Activated T-cell treated with anti-CD3 and anti-CD28 coated beads, Interleukin-2, amount 50 U/mL, for 72 hours (primary cell): ENCODE data around the gene CLOCK. TPM values are rescaled to one million over a fixed set of nuclear protein-coding genes. Genes with fewer than 3 reads are reported as not detected.
"Not testable (repeated sequence)": the region's sequence is repeated elsewhere in the genome, so short reads cannot be mapped to it uniquely, and the experiment has no call there.

Experiments
- ATAC-seq, 2 donors: fragments of 150-1000 bp; cut with Tn5 transposase; replicated peaks in 1 of 2; 2 replicates each; pipeline ENCODE4 v1.10.0; 2021; ENCODE audit warnings: moderate library complexity in 2 of 2, mild to moderate bottlenecking in 1 of 2
- DNase-seq, 2 donors: peaks; one replicate each; pipeline ENCODE4 v3.0.0; 2021 to 2022; ENCODE audit warnings: mixed read lengths in 1 of 2
- H3K27ac Mint-ChIP-seq: one replicate; pipeline ENCODE4 v1.8.0; 2022; ENCODE audit warnings: mild to moderate bottlenecking, moderate library complexity, mixed read lengths
- H3K27me3 Mint-ChIP-seq: one replicate; pipeline ENCODE4 v1.8.0; 2022; ENCODE audit warnings: low read depth, mixed read lengths
- H3K36me3 Mint-ChIP-seq, 2 donors: one replicate each; pipeline ENCODE4 v1.8.0; 2022; ENCODE audit warnings: mixed read lengths in 2 of 2, mild to moderate bottlenecking in 1 of 2; ENCODE audit not compliant: insufficient read depth in 2 of 2
- H3K4me1 Mint-ChIP-seq: one replicate; pipeline ENCODE4 v1.8.0; 2022; ENCODE audit warnings: low read depth, mixed read lengths
- H3K4me3 Mint-ChIP-seq, 2 donors: one replicate each; pipeline ENCODE4 v1.8.0; 2022; ENCODE audit warnings: mild to moderate bottlenecking in 2 of 2, mixed read lengths in 2 of 2, moderate library complexity in 2 of 2
- H3K9me3 Mint-ChIP-seq, 2 donors: one replicate each; pipeline ENCODE4 v1.8.0; 2022; ENCODE audit warnings: mixed read lengths in 2 of 2
- total RNA-seq, 2 donors: library from RNA; stranded (reverse); gene quantifications; one replicate each; pipeline ENCODE4 v1.2.3, GENCODE V29; 2022

The CLOCK gene
- total RNA-seq = 1 to 10 TPM; 7.7 to 8.6 TPM

GRCh38 chr4:55546756-55547465 lies at the start of gene CLOCK:
TSS of gene CLOCK (minus strand) at chr4:55546909. CDS start at chr4:55482785, 64,124 bp downstream.
- Mint-ChIP-seq H3K27ac (peak within 1 kb of the TSS; percentile 93), H3K27me3 (peaks cover 18% of the 10 kb centered on the region), H3K9me3 (no peaks in the 10 kb centered on the region), H3K4me3 (peak within 1 kb of the TSS; percentile 91 to 95), H3K36me3 (no peaks in the 10 kb centered on the region), H3K4me1 (peaks cover 53% of the 10 kb centered on the region)
- ATAC-seq = peak; percentile 71 to 74
- DNase-seq = peak; percentile 86 to 87

- Mint-ChIP-seq H3K4me1 (no peaks in the 10 kb centered on the region), H3K36me3 (no peaks in the 10 kb centered on the region), H3K27me3 (no peaks in the 10 kb centered on the region), H3K9me3 (no peaks in the 10 kb centered on the region), H3K4me3 (no peak within 1 kb of the TSS), H3K27ac (no peak within 1 kb of the TSS)
- ATAC-seq (no peak), DNase-seq (no peak)
Observed at GRCh38 chr4:55592014-55592413, 45.3 kb upstream of the CLOCK start, which contains the start of gene PDCL2. TSS of gene PDCL2 (minus strand) at chr4:55592245. CDS start at chr4:55592109, 136 bp downstream.

- no peak overlapping the region for H3K27ac Mint-ChIP-seq
- H3K4me1 Mint-ChIP-seq = no peaks in the 10 kb centered on the region
- H3K4me3 Mint-ChIP-seq = no peak overlapping the region
- no peak for DNase-seq
- H3K36me3 Mint-ChIP-seq = peaks cover 0 to 4% of the 10 kb centered on the region in 2 donors
- no peak for ATAC-seq
- H3K9me3 Mint-ChIP-seq = peaks cover 0 to 6% of the 10 kb centered on the region in 2 donors
- no peaks in the 10 kb centered on the region for H3K27me3 Mint-ChIP-seq
Observed at GRCh38 chr4:55588160-55588559, 41.5 kb upstream of the CLOCK start.

GRCh38 chr4:55582773-55583172 lies 36.1 kb upstream of the CLOCK start:
- not testable (repeated sequence) for H3K27me3 Mint-ChIP-seq, H3K36me3 Mint-ChIP-seq, H3K9me3 Mint-ChIP-seq, H3K4me3 Mint-ChIP-seq, H3K27ac Mint-ChIP-seq, H3K4me1 Mint-ChIP-seq, ATAC-seq, DNase-seq

GRCh38 chr4:55578341-55579010 lies 31.8 kb upstream of the CLOCK start:
- no peak overlapping the region for H3K4me3 Mint-ChIP-seq
- no peak for DNase-seq
- peaks cover 8% of the 10 kb centered on the region for H3K4me1 Mint-ChIP-seq
- H3K27me3 Mint-ChIP-seq = peaks cover 6% of the 10 kb centered on the region
- no peak overlapping the region for H3K27ac Mint-ChIP-seq
- H3K9me3 Mint-ChIP-seq = peaks cover 8 to 9% of the 10 kb centered on the region in 2 donors
- H3K36me3 Mint-ChIP-seq = peaks cover 7 to 12% of the 10 kb centered on the region in 2 donors
- ATAC-seq = no peak

- DNase-seq = no peak
- peaks cover 3 to 7% of the 10 kb centered on the region in 2 donors for H3K9me3 Mint-ChIP-seq
- no peaks in the 10 kb centered on the region for H3K27me3 Mint-ChIP-seq
- H3K4me3 Mint-ChIP-seq = no peak overlapping the region
- no peak overlapping the region for H3K27ac Mint-ChIP-seq
- no peak for ATAC-seq
- H3K4me1 Mint-ChIP-seq = peaks cover 14% of the 10 kb centered on the region
- H3K36me3 Mint-ChIP-seq = peaks cover 7% of the 10 kb centered on the region in 2 donors
Observed at GRCh38 chr4:55575513-55575912, 28.8 kb upstream of the CLOCK start.

- ATAC-seq = peak; percentile 67 to 90
- no peaks in the 10 kb centered on the region for H3K27me3 Mint-ChIP-seq
- H3K4me3 Mint-ChIP-seq = no peak overlapping the region
- peaks cover 7% of the 10 kb centered on the region in 2 donors for H3K36me3 Mint-ChIP-seq
- DNase-seq = peak in 1 of 2 donors; percentile 12
- H3K4me1 Mint-ChIP-seq = peaks cover 14% of the 10 kb centered on the region
- peaks cover 3 to 7% of the 10 kb centered on the region in 2 donors for H3K9me3 Mint-ChIP-seq
- no peak overlapping the region for H3K27ac Mint-ChIP-seq
Observed at GRCh38 chr4:55574252-55574651, 27.5 kb upstream of the CLOCK start.

- Mint-ChIP-seq H3K27me3 (peaks cover 6% of the 10 kb centered on the region), H3K27ac (no peak overlapping the region), H3K9me3 (peaks cover 1 to 4% of the 10 kb centered on the region in 2 donors), H3K4me3 (no peak overlapping the region), H3K36me3 (peaks cover 4 to 6% of the 10 kb centered on the region in 2 donors), H3K4me1 (peaks cover 14% of the 10 kb centered on the region)
- ATAC-seq = no peak
- no peak for DNase-seq
Observed at GRCh38 chr4:55571806-55572205, 25.1 kb upstream of the CLOCK start.

GRCh38 chr4:55568905-55569504 lies 22.3 kb upstream of the CLOCK start:
- Mint-ChIP-seq H3K9me3 (no peaks in the 10 kb centered on the region), H3K27ac (no peak overlapping the region), H3K4me3 (no peak overlapping the region)

GRCh38 chr4:55561889-55562288 lies 15.2 kb upstream of the CLOCK start:
- Mint-ChIP-seq H3K4me1 (peaks cover 12% of the 10 kb centered on the region), H3K27me3 (peaks cover 18% of the 10 kb centered on the region), H3K9me3 (peaks cover 4 to 6% of the 10 kb centered on the region in 2 donors), H3K36me3 (peaks cover 5 to 6% of the 10 kb centered on the region in 2 donors), H3K27ac (peak overlapping the region; percentile 58), H3K4me3 (peak overlapping the region in 1 of 2 donors; percentile 25)
- peak; percentile 51 to 62 for ATAC-seq
- no peak for DNase-seq

More at GRCh38 chr4:55568905-55569504, 22.3 kb upstream of the CLOCK start:
- no peak for DNase-seq
- ATAC-seq = no peak
- H3K4me1 Mint-ChIP-seq = peaks cover 6% of the 10 kb centered on the region
- H3K27me3 Mint-ChIP-seq = peaks cover 6% of the 10 kb centered on the region
- H3K36me3 Mint-ChIP-seq = no peaks in the 10 kb centered on the region

- Mint-ChIP-seq H3K4me1 (peaks cover 12% of the 10 kb centered on the region), H3K36me3 (peaks cover 5 to 6% of the 10 kb centered on the region in 2 donors), H3K4me3 (no peak overlapping the region), H3K27me3 (peaks cover 18% of the 10 kb centered on the region), H3K9me3 (peaks cover 4 to 6% of the 10 kb centered on the region in 2 donors), H3K27ac (no peak overlapping the region)
- ATAC-seq (no peak), DNase-seq (no peak)
Observed at GRCh38 chr4:55560096-55560495, 13.4 kb upstream of the CLOCK start.

- H3K4me1 Mint-ChIP-seq = peaks cover 11% of the 10 kb centered on the region
- no peak overlapping the region for H3K4me3 Mint-ChIP-seq
- H3K27me3 Mint-ChIP-seq = peaks cover 11% of the 10 kb centered on the region
- DNase-seq (no peak), ATAC-seq (no peak)
- peaks cover 4 to 6% of the 10 kb centered on the region in 2 donors for H3K9me3 Mint-ChIP-seq
- H3K36me3 Mint-ChIP-seq = peaks cover 6 to 8% of the 10 kb centered on the region in 2 donors
- no peak overlapping the region for H3K27ac Mint-ChIP-seq
Observed at GRCh38 chr4:55554453-55555030, 7.8 kb upstream of the CLOCK start.
